GM12873 (cell line): ENCODE results near the gene SORCS2.

Experiments
- CTCF ChIP-seq: IDR thresholded peaks from 2 replicates; pipeline ENCODE4 v1.5.1; 2012; ENCODE audit warnings: low read depth, mild to moderate bottlenecking, moderate library complexity, low read length, control low read depth; ENCODE audit not compliant: insufficient read depth; ENCODE audit errors: missing control alignments

The SORCS2 gene

GRCh38 chr4:7788193-7788592, 595.9 kb downstream of the SORCS2 start:
- TF ChIP-seq CTCF = no peak

GRCh38 chr4:7788694-7789425, 596.5 kb downstream of the SORCS2 start:
- no peak for TF ChIP-seq CTCF

- no peak for TF ChIP-seq CTCF
Measured at GRCh38 chr4:7790023-7790422, 597.7 kb downstream of the SORCS2 start.

GRCh38 chr4:7790999-7791398, 598.7 kb downstream of the SORCS2 start:
- no peak for TF ChIP-seq CTCF
